ENCODE results near the gene RNU6-7.
A peak's percentile ranks its signal among the peaks of the same experiment; 100 is the strongest.

RNU6-7 gene

DNA sequence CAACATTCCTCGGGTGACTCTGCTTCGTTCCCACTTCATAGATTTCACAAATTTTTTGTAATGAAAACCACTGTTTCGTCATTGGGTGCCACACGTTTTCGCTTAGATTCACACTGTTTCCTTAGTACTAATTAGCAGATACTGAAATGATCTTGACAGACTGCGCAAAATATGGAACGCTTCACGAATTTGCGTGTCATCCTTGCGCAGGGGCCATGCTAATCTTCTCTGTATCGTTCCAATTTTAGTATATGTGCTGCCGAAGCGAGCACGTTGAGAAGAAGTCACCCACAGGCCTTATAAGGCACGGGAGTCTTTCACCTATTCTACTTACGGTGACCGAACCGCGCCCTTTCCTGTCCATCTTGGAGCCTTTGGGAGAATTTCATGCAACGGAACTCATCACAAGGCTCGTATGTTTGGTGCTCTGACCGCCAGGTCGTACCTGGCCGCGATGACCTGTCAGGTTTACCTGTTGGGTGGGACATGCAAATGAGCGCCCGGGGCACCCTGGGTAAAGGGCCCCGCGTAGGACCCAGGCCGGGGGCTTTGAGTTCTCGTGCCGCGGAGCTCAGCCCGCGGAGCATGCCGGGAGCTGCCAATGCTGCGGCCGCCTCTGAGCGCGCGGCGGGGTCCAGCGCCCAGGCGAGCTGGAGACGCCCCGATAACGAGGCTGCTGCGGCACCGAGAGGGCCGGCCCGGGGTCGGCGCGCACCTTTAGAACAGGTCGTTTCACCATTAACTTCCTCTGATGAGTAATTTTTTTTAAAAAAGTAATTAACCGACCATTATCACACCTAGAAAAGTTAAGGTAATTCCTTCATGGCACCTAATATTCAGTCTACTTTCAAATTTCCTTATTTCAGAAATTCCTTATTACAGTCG is 1.4 kb downstream of the RNU6-7 start, which contains the start of gene RNU6-8:
RNU6-8 (minus strand) TSS at position 272 of the 885 bp plus-strand sequence.
- DNase-seq (ENCODE audit: low read depth), result peak; percentile 88
- peak within 1 kb of the TSS; percentile 70 for H3K4me3 ChIP-seq (replicated peaks; ENCODE audit: low read depth, low read length)
- TF ChIP-seq, protein P1, sequence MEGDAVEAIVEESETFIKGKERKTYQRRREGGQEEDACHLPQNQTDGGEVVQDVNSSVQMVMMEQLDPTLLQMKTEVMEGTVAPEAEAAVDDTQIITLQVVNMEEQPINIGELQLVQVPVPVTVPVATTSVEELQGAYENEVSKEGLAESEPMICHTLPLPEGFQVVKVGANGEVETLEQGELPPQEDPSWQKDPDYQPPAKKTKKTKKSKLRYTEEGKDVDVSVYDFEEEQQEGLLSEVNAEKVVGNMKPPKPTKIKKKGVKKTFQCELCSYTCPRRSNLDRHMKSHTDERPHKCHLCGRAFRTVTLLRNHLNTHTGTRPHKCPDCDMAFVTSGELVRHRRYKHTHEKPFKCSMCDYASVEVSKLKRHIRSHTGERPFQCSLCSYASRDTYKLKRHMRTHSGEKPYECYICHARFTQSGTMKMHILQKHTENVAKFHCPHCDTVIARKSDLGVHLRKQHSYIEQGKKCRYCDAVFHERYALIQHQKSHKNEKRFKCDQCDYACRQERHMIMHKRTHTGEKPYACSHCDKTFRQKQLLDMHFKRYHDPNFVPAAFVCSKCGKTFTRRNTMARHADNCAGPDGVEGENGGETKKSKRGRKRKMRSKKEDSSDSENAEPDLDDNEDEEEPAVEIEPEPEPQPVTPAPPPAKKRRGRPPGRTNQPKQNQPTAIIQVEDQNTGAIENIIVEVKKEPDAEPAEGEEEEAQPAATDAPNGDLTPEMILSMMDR (IDR thresholded peaks at IDR 0.05; ENCODE audit: low read length, missing control alignments), result no peak

DNA sequence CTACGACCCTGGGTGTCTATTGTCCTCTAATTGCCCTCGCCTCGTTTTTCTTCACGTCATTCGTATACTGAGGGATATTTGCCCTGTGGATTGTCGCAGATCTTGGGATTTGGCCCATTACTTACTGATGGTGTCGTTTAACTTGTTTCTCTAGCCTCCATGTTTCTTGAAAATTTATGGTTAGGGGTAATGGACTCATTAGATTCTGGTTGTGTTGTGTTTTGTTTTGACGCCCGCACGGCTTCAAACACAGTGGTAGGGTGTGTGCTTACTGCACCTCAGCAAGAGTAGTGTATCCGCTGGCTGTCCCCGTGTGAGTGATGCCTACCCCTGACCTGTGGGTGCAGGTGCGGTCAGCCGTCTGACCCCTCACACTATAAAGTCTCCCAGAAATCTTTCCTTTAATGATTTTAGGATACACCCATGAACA is 2.1 kb downstream of the RNU6-7 start:
- peak; percentile 3 for DNase-seq (ENCODE audit: low read depth)
- TF ChIP-seq, protein P1 (IDR thresholded peaks at IDR 0.05; ENCODE audit: low read length, missing control alignments), result no peak

GRCh38 chr14:32205554-32205953 is 3.7 kb downstream of the RNU6-7 start:
- no peak for DNase-seq (ENCODE audit: low read depth)
- TF ChIP-seq, protein P1 (IDR thresholded peaks at IDR 0.05; ENCODE audit: low read length, missing control alignments), result no peak
- no peak overlapping the region for H3K4me3 ChIP-seq (replicated peaks; ENCODE audit: low read depth, low read length)

More for the DNA sequence above, 2.1 kb downstream of the RNU6-7 start:
- H3K4me3 ChIP-seq (replicated peaks; ENCODE audit: low read depth, low read length), result peak overlapping the region; percentile 70

DNA sequence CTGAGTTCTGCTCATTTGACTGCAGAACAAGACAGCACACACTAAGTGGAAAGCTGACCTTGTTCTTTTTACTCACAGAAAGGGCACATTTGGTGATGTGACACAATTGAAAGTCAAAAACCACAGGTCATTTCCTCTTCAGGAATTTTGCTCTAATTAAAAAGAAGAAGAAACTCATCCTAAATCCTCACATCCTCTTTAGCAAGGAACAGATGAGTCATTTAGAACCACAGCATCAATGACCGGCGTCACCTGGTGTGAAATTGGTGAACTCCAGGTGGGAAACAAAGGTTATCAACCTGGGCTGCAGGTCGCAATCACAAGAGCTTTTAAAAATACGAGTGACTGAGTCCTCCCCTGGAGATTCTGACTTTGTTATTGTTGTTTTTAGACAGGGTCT is 4.1 kb downstream of the RNU6-7 start:
- TF ChIP-seq, protein P1 (IDR thresholded peaks at IDR 0.05; ENCODE audit: low read length, missing control alignments), result no peak
- no peak overlapping the region for H3K4me3 ChIP-seq (replicated peaks; ENCODE audit: low read depth, low read length)
- no peak for DNase-seq (ENCODE audit: low read depth)

GRCh38 chr14:32206552-32206951 is 4.7 kb downstream of the RNU6-7 start:
- TF ChIP-seq, protein P1 (IDR thresholded peaks at IDR 0.05; ENCODE audit: low read length, missing control alignments), result no peak
- no peak overlapping the region for H3K4me3 ChIP-seq (replicated peaks; ENCODE audit: low read depth, low read length)
- no peak for DNase-seq (ENCODE audit: low read depth)

- no peak overlapping the region for H3K4me3 ChIP-seq (replicated peaks; ENCODE audit: low read depth, low read length)
- no peak for DNase-seq (ENCODE audit: low read depth)
- TF ChIP-seq, protein P1 (IDR thresholded peaks at IDR 0.05; ENCODE audit: low read length, missing control alignments), result no peak
Measured at GRCh38 chr14:32208490-32208889, 6.6 kb downstream of the RNU6-7 start.

Measured in fibroblast of pulmonary artery (primary cell).